Measurements from ENCODE around the gene SOS2. TPM values are rescaled to one million over a fixed set of nuclear protein-coding genes. Genes with fewer than 3 reads are reported as not detected.

The SOS2 gene
- total and polyA plus RNA-seq, 2 of the 8 experiments (the other 6 are each of a cell fraction or from before 2014, with no cell fraction given) = 2.8 to 12.7 TPM

GRCh38 chr14:50173891-50174290, 57.5 kb downstream of the SOS2 start (continued):
- TF ChIP-seq, protein P1, sequence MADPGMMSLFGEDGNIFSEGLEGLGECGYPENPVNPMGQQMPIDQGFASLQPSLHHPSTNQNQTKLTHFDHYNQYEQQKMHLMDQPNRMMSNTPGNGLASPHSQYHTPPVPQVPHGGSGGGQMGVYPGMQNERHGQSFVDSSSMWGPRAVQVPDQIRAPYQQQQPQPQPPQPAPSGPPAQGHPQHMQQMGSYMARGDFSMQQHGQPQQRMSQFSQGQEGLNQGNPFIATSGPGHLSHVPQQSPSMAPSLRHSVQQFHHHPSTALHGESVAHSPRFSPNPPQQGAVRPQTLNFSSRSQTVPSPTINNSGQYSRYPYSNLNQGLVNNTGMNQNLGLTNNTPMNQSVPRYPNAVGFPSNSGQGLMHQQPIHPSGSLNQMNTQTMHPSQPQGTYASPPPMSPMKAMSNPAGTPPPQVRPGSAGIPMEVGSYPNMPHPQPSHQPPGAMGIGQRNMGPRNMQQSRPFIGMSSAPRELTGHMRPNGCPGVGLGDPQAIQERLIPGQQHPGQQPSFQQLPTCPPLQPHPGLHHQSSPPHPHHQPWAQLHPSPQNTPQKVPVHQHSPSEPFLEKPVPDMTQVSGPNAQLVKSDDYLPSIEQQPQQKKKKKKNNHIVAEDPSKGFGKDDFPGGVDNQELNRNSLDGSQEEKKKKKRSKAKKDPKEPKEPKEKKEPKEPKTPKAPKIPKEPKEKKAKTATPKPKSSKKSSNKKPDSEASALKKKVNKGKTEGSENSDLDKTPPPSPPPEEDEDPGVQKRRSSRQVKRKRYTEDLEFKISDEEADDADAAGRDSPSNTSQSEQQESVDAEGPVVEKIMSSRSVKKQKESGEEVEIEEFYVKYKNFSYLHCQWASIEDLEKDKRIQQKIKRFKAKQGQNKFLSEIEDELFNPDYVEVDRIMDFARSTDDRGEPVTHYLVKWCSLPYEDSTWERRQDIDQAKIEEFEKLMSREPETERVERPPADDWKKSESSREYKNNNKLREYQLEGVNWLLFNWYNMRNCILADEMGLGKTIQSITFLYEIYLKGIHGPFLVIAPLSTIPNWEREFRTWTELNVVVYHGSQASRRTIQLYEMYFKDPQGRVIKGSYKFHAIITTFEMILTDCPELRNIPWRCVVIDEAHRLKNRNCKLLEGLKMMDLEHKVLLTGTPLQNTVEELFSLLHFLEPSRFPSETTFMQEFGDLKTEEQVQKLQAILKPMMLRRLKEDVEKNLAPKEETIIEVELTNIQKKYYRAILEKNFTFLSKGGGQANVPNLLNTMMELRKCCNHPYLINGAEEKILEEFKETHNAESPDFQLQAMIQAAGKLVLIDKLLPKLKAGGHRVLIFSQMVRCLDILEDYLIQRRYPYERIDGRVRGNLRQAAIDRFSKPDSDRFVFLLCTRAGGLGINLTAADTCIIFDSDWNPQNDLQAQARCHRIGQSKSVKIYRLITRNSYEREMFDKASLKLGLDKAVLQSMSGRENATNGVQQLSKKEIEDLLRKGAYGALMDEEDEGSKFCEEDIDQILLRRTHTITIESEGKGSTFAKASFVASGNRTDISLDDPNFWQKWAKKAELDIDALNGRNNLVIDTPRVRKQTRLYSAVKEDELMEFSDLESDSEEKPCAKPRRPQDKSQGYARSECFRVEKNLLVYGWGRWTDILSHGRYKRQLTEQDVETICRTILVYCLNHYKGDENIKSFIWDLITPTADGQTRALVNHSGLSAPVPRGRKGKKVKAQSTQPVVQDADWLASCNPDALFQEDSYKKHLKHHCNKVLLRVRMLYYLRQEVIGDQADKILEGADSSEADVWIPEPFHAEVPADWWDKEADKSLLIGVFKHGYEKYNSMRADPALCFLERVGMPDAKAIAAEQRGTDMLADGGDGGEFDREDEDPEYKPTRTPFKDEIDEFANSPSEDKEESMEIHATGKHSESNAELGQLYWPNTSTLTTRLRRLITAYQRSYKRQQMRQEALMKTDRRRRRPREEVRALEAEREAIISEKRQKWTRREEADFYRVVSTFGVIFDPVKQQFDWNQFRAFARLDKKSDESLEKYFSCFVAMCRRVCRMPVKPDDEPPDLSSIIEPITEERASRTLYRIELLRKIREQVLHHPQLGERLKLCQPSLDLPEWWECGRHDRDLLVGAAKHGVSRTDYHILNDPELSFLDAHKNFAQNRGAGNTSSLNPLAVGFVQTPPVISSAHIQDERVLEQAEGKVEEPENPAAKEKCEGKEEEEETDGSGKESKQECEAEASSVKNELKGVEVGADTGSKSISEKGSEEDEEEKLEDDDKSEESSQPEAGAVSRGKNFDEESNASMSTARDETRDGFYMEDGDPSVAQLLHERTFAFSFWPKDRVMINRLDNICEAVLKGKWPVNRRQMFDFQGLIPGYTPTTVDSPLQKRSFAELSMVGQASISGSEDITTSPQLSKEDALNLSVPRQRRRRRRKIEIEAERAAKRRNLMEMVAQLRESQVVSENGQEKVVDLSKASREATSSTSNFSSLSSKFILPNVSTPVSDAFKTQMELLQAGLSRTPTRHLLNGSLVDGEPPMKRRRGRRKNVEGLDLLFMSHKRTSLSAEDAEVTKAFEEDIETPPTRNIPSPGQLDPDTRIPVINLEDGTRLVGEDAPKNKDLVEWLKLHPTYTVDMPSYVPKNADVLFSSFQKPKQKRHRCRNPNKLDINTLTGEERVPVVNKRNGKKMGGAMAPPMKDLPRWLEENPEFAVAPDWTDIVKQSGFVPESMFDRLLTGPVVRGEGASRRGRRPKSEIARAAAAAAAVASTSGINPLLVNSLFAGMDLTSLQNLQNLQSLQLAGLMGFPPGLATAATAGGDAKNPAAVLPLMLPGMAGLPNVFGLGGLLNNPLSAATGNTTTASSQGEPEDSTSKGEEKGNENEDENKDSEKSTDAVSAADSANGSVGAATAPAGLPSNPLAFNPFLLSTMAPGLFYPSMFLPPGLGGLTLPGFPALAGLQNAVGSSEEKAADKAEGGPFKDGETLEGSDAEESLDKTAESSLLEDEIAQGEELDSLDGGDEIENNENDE (IDR thresholded peaks at IDR 0.05; ENCODE audit: insufficient replicate concordance, low read length) = no peak
- TF ChIP-seq JUN (IDR thresholded peaks at IDR 0.05; ENCODE audit: low read depth, low read length) (no peak), RAD21 (IDR thresholded peaks at IDR 0.05 in 1 of 2, conservative IDR thresholded peaks at IDR 0.05 in 1 of 2; ENCODE audit: low read depth in 2 of 2, low read length in 2 of 2) (no peak), TAF1 (IDR thresholded peaks at IDR 0.05; ENCODE audit: low read depth, low read length) (no peak), SP4 (IDR thresholded peaks at IDR 0.05; ENCODE audit: low read length) (no peak), NANOG (IDR thresholded peaks at IDR 0.05; ENCODE audit: insufficient read depth, low read depth, low read length, poor library complexity, severe bottlenecking) (no peak), EGR1 (IDR thresholded peaks at IDR 0.05; ENCODE audit: borderline replicate concordance, low read depth, low read length) (no peak), KDM5A (IDR thresholded peaks at IDR 0.05; ENCODE audit: low read length) (no peak), YY1 (IDR thresholded peaks at IDR 0.05; ENCODE audit: low read depth, low read length) (no peak), SP1 (IDR thresholded peaks at IDR 0.05; ENCODE audit: low read depth, low read length) (no peak), POLR2AphosphoS5 (IDR thresholded peaks at IDR 0.05; ENCODE audit: low read depth, low read length) (no peak)
- TF ChIP-seq, protein P2, sequence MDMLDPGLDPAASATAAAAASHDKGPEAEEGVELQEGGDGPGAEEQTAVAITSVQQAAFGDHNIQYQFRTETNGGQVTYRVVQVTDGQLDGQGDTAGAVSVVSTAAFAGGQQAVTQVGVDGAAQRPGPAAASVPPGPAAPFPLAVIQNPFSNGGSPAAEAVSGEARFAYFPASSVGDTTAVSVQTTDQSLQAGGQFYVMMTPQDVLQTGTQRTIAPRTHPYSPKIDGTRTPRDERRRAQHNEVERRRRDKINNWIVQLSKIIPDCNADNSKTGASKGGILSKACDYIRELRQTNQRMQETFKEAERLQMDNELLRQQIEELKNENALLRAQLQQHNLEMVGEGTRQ (IDR thresholded peaks at IDR 0.05; ENCODE audit: low read length) = no peak

Measured in H1 (cell line).